H9 (cell line): ENCODE data around the gene RTP2. TPM values are rescaled to one million over a fixed set of nuclear protein-coding genes. Genes with fewer than 3 reads are reported as not detected.

ENCODE experiments used
- DNase-seq: peaks from one replicate; pipeline ENCODE4 v3.0.0-alpha.2; 2017
- H2AFZ ChIP-seq: one replicate; pipeline ENCODE4 v1.6.1; 2013; ENCODE audit warnings: mild to moderate bottlenecking, low read length, control low read depth, moderate library complexity
- H2AK5ac ChIP-seq: 2 replicates; pipeline ENCODE4 v1.6.1; 2013; ENCODE audit warnings: low read length, control low read depth, mixed read lengths; ENCODE audit not compliant: insufficient read length
- H2BK120ac ChIP-seq: one replicate; pipeline ENCODE4 v1.6.1; 2013; ENCODE audit warnings: low read depth, mild to moderate bottlenecking, low read length, control low read depth, inconsistent platforms; ENCODE audit not compliant: poor library complexity, severe bottlenecking
- H2BK12ac ChIP-seq: 2 replicates; pipeline ENCODE4 v1.6.1; 2013; ENCODE audit warnings: low read length, control low read depth, mixed read lengths, low read depth; ENCODE audit not compliant: insufficient read length
- H2BK15ac ChIP-seq: 2 replicates; pipeline ENCODE4 v1.6.1; 2013; ENCODE audit warnings: low read depth, low read length, control low read depth
- H2BK20ac ChIP-seq: one replicate; pipeline ENCODE4 v1.6.1; 2013; ENCODE audit warnings: low read depth, mild to moderate bottlenecking, low read length, control low read depth, inconsistent platforms; ENCODE audit not compliant: poor library complexity, severe bottlenecking
- H2BK5ac ChIP-seq: 2 replicates; pipeline ENCODE4 v1.6.1; 2013; ENCODE audit warnings: low read length, control low read depth, mixed read lengths; ENCODE audit not compliant: insufficient read length
- H3K14ac ChIP-seq: 2 replicates; pipeline ENCODE4 v1.6.1; 2013; ENCODE audit warnings: low read length, control low read depth; ENCODE audit not compliant: insufficient read depth
- H3K18ac ChIP-seq: 2 replicates; pipeline ENCODE4 v1.6.1; 2013; ENCODE audit warnings: low read depth, mild to moderate bottlenecking, mixed read lengths, low read length, control low read depth; ENCODE audit not compliant: insufficient read length
- H3K23ac ChIP-seq: 2 replicates; pipeline ENCODE4 v1.6.1; 2013; ENCODE audit warnings: low read length, control low read depth, mixed read lengths, low read depth; ENCODE audit not compliant: insufficient read length
- H3K23me2 ChIP-seq: 2 replicates; pipeline ENCODE4 v1.6.1; 2013; ENCODE audit warnings: low read depth, mild to moderate bottlenecking, mixed read lengths, low read length, control low read depth; ENCODE audit not compliant: insufficient read length, poor library complexity, severe bottlenecking
- H3K27ac ChIP-seq: 2 replicates; pipeline ENCODE4 v1.5.1; 2013; ENCODE audit warnings: low read length, control low read depth, mixed read lengths, low read depth; ENCODE audit not compliant: insufficient read length
- H3K27me3 ChIP-seq: 2 replicates; pipeline ENCODE4 v1.6.1; 2013; ENCODE audit warnings: low read length, control low read depth, inconsistent platforms; ENCODE audit not compliant: insufficient read depth
- H3K4ac ChIP-seq: 2 replicates; pipeline ENCODE4 v1.6.1; 2013; ENCODE audit warnings: low read depth, mild to moderate bottlenecking, control low read depth, inconsistent platforms, low read length, moderate library complexity
- H3K4me1 ChIP-seq: 2 replicates; pipeline ENCODE4 v1.6.1; 2013; ENCODE audit warnings: low read length, control low read depth, inconsistent platforms; ENCODE audit not compliant: insufficient read depth
- H3K4me2 ChIP-seq: 2 replicates; pipeline ENCODE4 v1.6.1; 2013; ENCODE audit warnings: low read length, control low read depth, mixed read lengths; ENCODE audit not compliant: insufficient read length, insufficient read depth
- H3K56ac ChIP-seq: 2 replicates; pipeline ENCODE4 v1.6.1; 2013; ENCODE audit warnings: low read depth, mild to moderate bottlenecking, mixed read lengths, low read length, control low read depth; ENCODE audit not compliant: insufficient read length
- H3K79me1 ChIP-seq: 2 replicates; pipeline ENCODE4 v1.6.1; 2013; ENCODE audit warnings: low read depth, mild to moderate bottlenecking, moderate library complexity, low read length, control low read depth, inconsistent platforms; ENCODE audit not compliant: insufficient read depth, poor library complexity, severe bottlenecking
- H3K79me2 ChIP-seq: 2 replicates; pipeline ENCODE4 v1.6.1; 2013; ENCODE audit warnings: low read length, control low read depth, inconsistent platforms; ENCODE audit not compliant: insufficient read depth
- H3K9ac ChIP-seq: 2 replicates; pipeline ENCODE4 v1.6.1; 2013; ENCODE audit warnings: low read length, control low read depth, mixed read lengths; ENCODE audit not compliant: insufficient read length; ENCODE audit errors: extremely low read depth
- H3K9me3 ChIP-seq: one replicate; pipeline ENCODE4 v1.6.1; 2013; ENCODE audit warnings: low read depth, low read length, inconsistent platforms; ENCODE audit not compliant: control insufficient read depth
- H3T11ph ChIP-seq: one replicate; pipeline ENCODE4 v1.6.1; 2013; ENCODE audit warnings: mild to moderate bottlenecking, low read length, control low read depth, inconsistent platforms
- H4K20me1 ChIP-seq: one replicate; pipeline ENCODE4 v1.6.1; 2013; ENCODE audit not compliant: control insufficient read depth, insufficient read length, insufficient read depth
- H4K5ac ChIP-seq: 2 replicates; pipeline ENCODE4 v1.6.1; 2013; ENCODE audit warnings: low read depth, mild to moderate bottlenecking, mixed read lengths, low read length, control low read depth; ENCODE audit not compliant: insufficient read length
- H4K8ac ChIP-seq: replicated peaks from 2 replicates; pipeline ENCODE4 v1.6.1; 2013; ENCODE audit warnings: low read length, control low read depth, mixed read lengths, low read depth; ENCODE audit not compliant: insufficient read length
- H4K91ac ChIP-seq: 2 replicates; pipeline ENCODE4 v1.6.1; 2013; ENCODE audit warnings: low read depth, mild to moderate bottlenecking, moderate library complexity, mixed read lengths, low read length, control low read depth; ENCODE audit not compliant: insufficient read length
- H3K27ac Mint-ChIP-seq, 3 experiments: 2 replicates in 2 of 3; 3 replicates in 1 of 3; pipeline ENCODE4 v1.8.0; 2020 to 2021; ENCODE audit warnings: mixed read lengths in 3 of 3, mild to moderate bottlenecking in 1 of 3, moderate library complexity in 1 of 3
- H3K27me3 Mint-ChIP-seq: 2 replicates; pipeline ENCODE4 v1.8.0; 2021; ENCODE audit warnings: low read depth, mild to moderate bottlenecking, moderate library complexity, mixed read lengths
- H3K36me3 Mint-ChIP-seq, 3 experiments: 2 replicates in 2 of 3; 3 replicates in 1 of 3; pipeline ENCODE4 v1.8.0; 2020 to 2021; ENCODE audit warnings: low read depth in 3 of 3, mixed read lengths in 3 of 3; ENCODE audit not compliant: insufficient read depth in 1 of 3
- H3K4me1 Mint-ChIP-seq, 2 experiments: 2 replicates each; pipeline ENCODE4 v1.8.0; 2020; ENCODE audit warnings: mixed read lengths in 2 of 2
- H3K4me3 Mint-ChIP-seq, 2 experiments: 2 replicates in 1 of 2; 3 replicates in 1 of 2; pipeline ENCODE4 v1.8.0; 2020 to 2021; ENCODE audit warnings: mild to moderate bottlenecking in 2 of 2, mixed read lengths in 2 of 2, moderate library complexity in 1 of 2
- H3K9me3 Mint-ChIP-seq, 2 experiments: 2 replicates in 1 of 2; 3 replicates in 1 of 2; pipeline ENCODE4 v1.8.0; 2020; ENCODE audit warnings: mild to moderate bottlenecking in 2 of 2, mixed read lengths in 2 of 2, moderate library complexity in 1 of 2
- CTCF ChIP-seq: fragments of 200-600 bp; sonication (generic); conservative IDR thresholded peaks from 3 replicates; pipeline ENCODE4 v1.8.0; 2021; ENCODE audit warnings: antibody characterized with exemption, mild to moderate bottlenecking
- WGBS: extraction: QIAGEN DNeasy Blood & Tissue Kit; methylation state at CpG from one replicate; pipeline ENCODE4 v1.1.7; 2013; ENCODE audit warnings: missing lambda C conversion rate, low lambda C conversion rate, mixed read lengths; ENCODE audit not compliant: insufficient read length; ENCODE audit errors: extremely low coverage; 5-methylcytosine and 5-hydroxymethylcytosine counted together
- total RNA-seq: library from RNA; stranded (reverse); gene quantifications from 2 replicates; pipeline ENCODE4 v1.2.1, GENCODE V29; 2021

Gene RTP2
- total RNA-seq, 1 experiment from 2014 or later = not detected

GRCh38 chr3:187737006-187737367 is 34.6 kb upstream of the RTP2 start:
- no peak overlapping the region for H4K91ac ChIP-seq
- H3K9ac ChIP-seq = no peak overlapping the region
- no peak for DNase-seq
- H2BK15ac ChIP-seq = no peak overlapping the region
- no peak overlapping the region for H4K8ac ChIP-seq
- H3K27me3 ChIP-seq = peaks cover 4% of the 10 kb centered on the region; the same call in 1 of the 2 replicates
- H2BK120ac ChIP-seq = no peak overlapping the region
- no CpG with 5 or more reads among the region's 4 CpGs for WGBS
- no peak for TF ChIP-seq CTCF
- H3T11ph ChIP-seq = no peak overlapping the region
- no peaks in the 10 kb centered on the region for H3K9me3 ChIP-seq
- no peak overlapping the region for H3K4ac ChIP-seq
- Mint-ChIP-seq H3K36me3 (peaks cover 0 to 6% (median 5%) of the 10 kb centered on the region in 3 experiments; a peak in 4 of 7 replicates), H3K9me3 (no peaks in the 10 kb centered on the region), H3K4me3 (peak overlapping the region; percentile 85 to 92), H3K27me3 (peaks cover 28% of the 10 kb centered on the region), H3K27ac (no peak overlapping the region), H3K4me1 (peaks cover 36 to 42% of the 10 kb centered on the region in 2 experiments)
- H3K79me2 ChIP-seq = 0 out of 2 replicates have a peak, but pooled peaks cover 1% of the 10 kb centered on the region
- no peak overlapping the region for H3K23ac ChIP-seq
- H3K79me1 ChIP-seq = no peaks in the 10 kb centered on the region
- peak overlapping the region; percentile 98 for H3K4me2 ChIP-seq
- no peak overlapping the region for H3K18ac ChIP-seq
- peaks cover 10% of the 10 kb centered on the region; the same call in 1 of the 2 replicates for H3K4me1 ChIP-seq
- H3K56ac ChIP-seq = no peak overlapping the region
- peaks cover 38% of the 10 kb centered on the region for H3K23me2 ChIP-seq
- H2AK5ac ChIP-seq = no peak overlapping the region
- H3K14ac ChIP-seq = no peak overlapping the region
- no peaks in the 10 kb centered on the region for H4K20me1 ChIP-seq
- H2BK20ac ChIP-seq = no peak overlapping the region
- H2AFZ ChIP-seq = no peak overlapping the region
- H3K27ac ChIP-seq = no peak overlapping the region
- H4K5ac ChIP-seq = no peak overlapping the region
- H2BK12ac ChIP-seq = no peak overlapping the region
- no peak overlapping the region for H2BK5ac ChIP-seq
